SK-N-SH (cell line): ENCODE results near the gene MCTS1. TPM values are rescaled to one million over a fixed set of nuclear protein-coding genes. Genes with fewer than 3 reads are reported as not detected.

Experiments
- CTCF ChIA-PET: fragments of 300-600, 350-600 bp; formaldehyde crosslinking; extraction: SDS; loops from one replicate; lab custom pipeline; 2021; lab: Yijun Ruan, JAX
- POLR2A ChIA-PET: fragments of 350-600 bp; sonication (Branson Sonifier 250); formaldehyde crosslinking; extraction: SDS; loops from one replicate; lab custom pipeline; 2020; ENCODE audit warnings: antibody characterized with exemption, inconsistent platforms; lab: Yijun Ruan, JAX
- DNase-seq: peaks from one replicate; pipeline ENCODE4 v3.0.0; 2012
- H2AFZ ChIP-seq: fragments of 200-600 bp; sonication (generic); 2 replicates; pipeline ENCODE4 v1.8.1; 2016; ENCODE audit warnings: antibody characterized with exemption, mild to moderate bottlenecking, low read depth
- H3F3A ChIP-seq: fragments of 200-600 bp; sonication (generic); replicated peaks from 2 replicates; pipeline ENCODE3; 2016; ENCODE audit warnings: antibody characterized with exemption, mild to moderate bottlenecking; ENCODE audit not compliant: insufficient read depth
- H3K27ac ChIP-seq, 2 experiments: fragments of 200-500 bp in 1 of 2; fragments of 200-600 bp in 1 of 2; sonication (Bioruptor generic) in 1 of 2; sonication (generic), shearing (Covaris generic) in 1 of 2; 2 replicates each; pipeline versions ENCODE4 v1.5.1 to v1.6.1; 2014 to 2016; ENCODE audit warnings: low read depth in 2 of 2, inconsistent platforms in 1 of 2, low read length in 1 of 2, mild to moderate bottlenecking in 1 of 2, mixed read lengths in 1 of 2
- H3K27me3 ChIP-seq: fragments of 200-600 bp; sonication (generic), shearing (Covaris generic); 2 replicates; pipeline ENCODE4 v1.6.1; 2016; ENCODE audit warnings: mixed run types; ENCODE audit not compliant: insufficient read depth
- H3K36me3 ChIP-seq, 2 experiments: fragments of 200-500 bp in 1 of 2; fragments of 200-600 bp in 1 of 2; sonication (Bioruptor generic) in 1 of 2; sonication (generic) in 1 of 2; replicated peaks in 1 of 2; 2 replicates each; pipeline versions ENCODE3 to v1.5.1; 2014 to 2016; ENCODE audit warnings: low read length in 1 of 2, mild to moderate bottlenecking in 1 of 2; ENCODE audit not compliant: insufficient read depth in 2 of 2, control insufficient read depth in 1 of 2
- H3K4me1 ChIP-seq, 2 experiments: fragments of 200-500 bp in 1 of 2; fragments of 200-600 bp in 1 of 2; sonication (Bioruptor generic) in 1 of 2; sonication (generic), shearing (Covaris generic) in 1 of 2; 2 replicates each; pipeline versions ENCODE4 v1.5.1 to v1.6.1; 2014 to 2016; ENCODE audit warnings: low read depth in 1 of 2, low read length in 1 of 2, mixed run types in 1 of 2; ENCODE audit not compliant: insufficient read depth in 2 of 2, control insufficient read depth in 1 of 2
- H3K4me2 ChIP-seq: fragments of 200-600 bp; sonication (generic), shearing (Covaris generic); 2 replicates; pipeline ENCODE4 v1.6.1; 2017; ENCODE audit warnings: mixed run types
- H3K4me3 ChIP-seq, 2 experiments: fragments of 200-500 bp in 1 of 2; fragments of 200-600 bp in 1 of 2; sonication (Bioruptor generic) in 1 of 2; sonication (generic), shearing (Covaris generic) in 1 of 2; 2 replicates each; pipeline versions ENCODE4 v1.5.1 to v1.8.1; 2014 to 2016; ENCODE audit warnings: low read depth in 2 of 2, inconsistent platforms in 1 of 2, low read length in 1 of 2, mild to moderate bottlenecking in 1 of 2, mixed read lengths in 1 of 2, moderate library complexity in 1 of 2
- H3K79me2 ChIP-seq: fragments of 200-600 bp; sonication (generic); 2 replicates; pipeline ENCODE4 v1.8.1; 2017; ENCODE audit warnings: mild to moderate bottlenecking; ENCODE audit not compliant: insufficient read depth
- H3K9ac ChIP-seq: fragments of 200-600 bp; sonication (generic); 2 replicates; pipeline ENCODE4 v1.6.1; 2017; ENCODE audit warnings: mixed run types
- H3K9me2 ChIP-seq: fragments of 200-600 bp; sonication (generic); 2 replicates; pipeline ENCODE4 v1.6.1; 2017; ENCODE audit warnings: mixed run types
- H3K9me3 ChIP-seq: fragments of 200-600 bp; sonication (generic); 2 replicates; pipeline ENCODE4 v1.6.1; 2017; ENCODE audit warnings: mixed run types, mild to moderate bottlenecking, moderate library complexity
- H4K20me1 ChIP-seq: fragments of 200-600 bp; sonication (generic); 2 replicates; pipeline ENCODE4 v1.6.1; 2017; ENCODE audit warnings: mild to moderate bottlenecking, mixed run types; ENCODE audit not compliant: insufficient read depth
- EZH2phosphoT487 ChIP-seq: fragments of 200-600 bp; sonication (generic); IDR thresholded peaks from 2 replicates; pipeline ENCODE4 v1.6.1; 2017; ENCODE audit warnings: low read depth, mixed run types, mild to moderate bottlenecking, antibody characterized with exemption, moderate library complexity, borderline replicate concordance
- FOSL2 ChIP-seq: IDR thresholded peaks from 2 replicates; pipeline ENCODE4 v1.4.0; 2012; ENCODE audit warnings: low read depth, mild to moderate bottlenecking, moderate library complexity, borderline replicate concordance
- FOXM1 ChIP-seq: IDR thresholded peaks from 2 replicates; pipeline ENCODE4 v1.4.0; 2012; ENCODE audit warnings: low read depth, mild to moderate bottlenecking
- GABPA ChIP-seq: IDR thresholded peaks from 2 replicates; pipeline ENCODE4 v1.4.0; 2012; ENCODE audit warnings: low read depth, mild to moderate bottlenecking
- RAD21 ChIP-seq: IDR thresholded peaks from 2 replicates; pipeline ENCODE4 v1.6.1; 2012; ENCODE audit warnings: mild to moderate bottlenecking, low read length
- SIN3A ChIP-seq: IDR thresholded peaks from 2 replicates; pipeline ENCODE4 v1.6.1; 2012; ENCODE audit warnings: low read depth, mild to moderate bottlenecking, low read length, moderate library complexity, borderline replicate concordance
- SMC3 ChIP-seq: IDR thresholded peaks from 2 replicates; pipeline ENCODE4 v1.6.1; 2012; ENCODE audit warnings: low read depth, low read length, improper control_type of control experiment
- TAF1 ChIP-seq: IDR thresholded peaks from 2 replicates; pipeline ENCODE4 v1.6.1; 2012; ENCODE audit warnings: low read depth, mild to moderate bottlenecking, low read length, moderate library complexity, borderline replicate concordance
- TCF12 ChIP-seq: IDR thresholded peaks from 2 replicates; pipeline ENCODE4 v1.4.0; 2012
- TEAD4 ChIP-seq: IDR thresholded peaks from 2 replicates; pipeline ENCODE4 v1.4.0; 2012; ENCODE audit warnings: mild to moderate bottlenecking, borderline replicate concordance; ENCODE audit not compliant: insufficient read depth
- WGBS: methylation state at CpG from one replicate; pipeline ENCODE4 v1.1.6; 2017; ENCODE audit warnings: low lambda C conversion rate; 5-methylcytosine and 5-hydroxymethylcytosine counted together
- polyA plus RNA-seq, 3 experiments: library from polyadenylated mRNA; depleted of rRNA; stranded (reverse); fragments of >200 nt; gene quantifications; 2 replicates each; pipeline ENCODE4 v1.2.3, GENCODE V29; 2012
- TF ChIP-seq, protein P1 (sequence below): IDR thresholded peaks from 2 replicates; pipeline ENCODE4 v1.6.1; 2012; ENCODE audit warnings: mild to moderate bottlenecking, low read depth, low read length, moderate library complexity
- TF ChIP-seq, protein P2 (sequence below): fragments of 150-350 bp; IDR thresholded peaks from 2 replicates; pipeline ENCODE4 v1.6.1; 2016; ENCODE audit warnings: mild to moderate bottlenecking, low read depth, low read length
- TF ChIP-seq, protein P3 (sequence below): fragments of 150-350 bp; IDR thresholded peaks from 2 replicates; pipeline ENCODE4 v1.6.1; 2017; ENCODE audit warnings: antibody characterized with exemption, low read length, low read depth, borderline replicate concordance

The MCTS1 gene
- polyA plus RNA-seq, 1 of the 3 experiments (the other 2 are of a cell fraction), result 62.1 TPM

DNA sequence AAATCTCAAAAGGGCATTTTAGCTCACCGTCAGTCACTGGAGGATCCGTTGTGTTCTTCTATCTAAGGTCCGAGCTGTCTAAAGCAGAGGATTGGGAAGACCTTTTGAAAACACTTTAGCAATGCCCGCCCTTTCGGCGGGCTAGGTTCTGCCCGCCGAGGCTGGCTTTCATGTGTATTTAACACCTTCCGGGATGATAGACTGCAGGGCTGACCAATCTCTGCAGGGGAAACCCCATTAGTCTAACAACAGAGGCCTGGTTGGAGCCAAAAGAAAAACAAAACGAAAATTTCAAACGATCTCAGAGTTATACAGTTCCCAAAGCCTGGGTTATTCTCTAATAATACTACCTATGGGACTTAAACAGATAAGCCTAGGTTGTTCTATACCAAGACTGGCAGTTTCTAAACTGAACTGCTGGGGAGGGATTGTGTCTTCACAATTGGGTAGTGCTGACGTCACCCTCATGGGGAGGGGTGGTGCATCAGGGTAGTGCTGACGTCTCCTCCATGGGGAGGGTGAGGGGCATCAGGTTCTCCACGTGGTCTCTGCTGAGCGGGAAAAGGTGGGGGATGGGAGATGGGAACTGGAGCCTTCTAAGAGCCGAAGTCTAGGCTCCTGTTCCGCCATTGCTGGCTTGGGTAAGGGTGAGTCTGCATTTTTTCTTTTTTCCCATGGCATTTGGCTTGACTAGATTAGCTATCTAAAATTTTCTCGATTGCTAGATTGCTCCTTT lies 28.4 kb upstream of the MCTS1 start:
- H3K27ac ChIP-seq, result no peak overlapping the region
- no peaks in the 10 kb centered on the region for H3F3A ChIP-seq
- WGBS, result 54% methylated on average over 18 of the region's 18 CpGs
- H3K27me3 ChIP-seq, result no peaks in the 10 kb centered on the region; the same call in 1 of the 2 replicates
- DNase-seq, result no peak
- no peaks in the 10 kb centered on the region for H4K20me1 ChIP-seq
- H3K9me3 ChIP-seq, result no peaks in the 10 kb centered on the region
- H3K4me1 ChIP-seq, result no peaks in the 10 kb centered on the region
- no peaks in the 10 kb centered on the region for H3K36me3 ChIP-seq
- no peak overlapping the region for H3K4me2 ChIP-seq
- ChIA-PET POLR2A (no interaction called here), CTCF (interaction anchor here (1.5 kb wide), 1 partner anchor 14 kb away, joined by 4 read pairs; no protein-coding TSS in a partner anchor)
- no peak overlapping the region for H3K9ac ChIP-seq
- H2AFZ ChIP-seq, result no peak overlapping the region
- H3K9me2 ChIP-seq, result no peaks in the 10 kb centered on the region
- H3K4me3 ChIP-seq, result no peak overlapping the region
- no peaks in the 10 kb centered on the region for H3K79me2 ChIP-seq
- TF ChIP-seq GABPA, result no peak
- TF ChIP-seq EZH2phosphoT487, result no peak
- no peak for TF ChIP-seq SIN3A
- TF ChIP-seq TCF12, result no peak
- TF ChIP-seq, protein P1, sequence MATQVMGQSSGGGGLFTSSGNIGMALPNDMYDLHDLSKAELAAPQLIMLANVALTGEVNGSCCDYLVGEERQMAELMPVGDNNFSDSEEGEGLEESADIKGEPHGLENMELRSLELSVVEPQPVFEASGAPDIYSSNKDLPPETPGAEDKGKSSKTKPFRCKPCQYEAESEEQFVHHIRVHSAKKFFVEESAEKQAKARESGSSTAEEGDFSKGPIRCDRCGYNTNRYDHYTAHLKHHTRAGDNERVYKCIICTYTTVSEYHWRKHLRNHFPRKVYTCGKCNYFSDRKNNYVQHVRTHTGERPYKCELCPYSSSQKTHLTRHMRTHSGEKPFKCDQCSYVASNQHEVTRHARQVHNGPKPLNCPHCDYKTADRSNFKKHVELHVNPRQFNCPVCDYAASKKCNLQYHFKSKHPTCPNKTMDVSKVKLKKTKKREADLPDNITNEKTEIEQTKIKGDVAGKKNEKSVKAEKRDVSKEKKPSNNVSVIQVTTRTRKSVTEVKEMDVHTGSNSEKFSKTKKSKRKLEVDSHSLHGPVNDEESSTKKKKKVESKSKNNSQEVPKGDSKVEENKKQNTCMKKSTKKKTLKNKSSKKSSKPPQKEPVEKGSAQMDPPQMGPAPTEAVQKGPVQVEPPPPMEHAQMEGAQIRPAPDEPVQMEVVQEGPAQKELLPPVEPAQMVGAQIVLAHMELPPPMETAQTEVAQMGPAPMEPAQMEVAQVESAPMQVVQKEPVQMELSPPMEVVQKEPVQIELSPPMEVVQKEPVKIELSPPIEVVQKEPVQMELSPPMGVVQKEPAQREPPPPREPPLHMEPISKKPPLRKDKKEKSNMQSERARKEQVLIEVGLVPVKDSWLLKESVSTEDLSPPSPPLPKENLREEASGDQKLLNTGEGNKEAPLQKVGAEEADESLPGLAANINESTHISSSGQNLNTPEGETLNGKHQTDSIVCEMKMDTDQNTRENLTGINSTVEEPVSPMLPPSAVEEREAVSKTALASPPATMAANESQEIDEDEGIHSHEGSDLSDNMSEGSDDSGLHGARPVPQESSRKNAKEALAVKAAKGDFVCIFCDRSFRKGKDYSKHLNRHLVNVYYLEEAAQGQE, result no peak
- TF ChIP-seq RAD21, result no peak
- TF ChIP-seq SMC3, result no peak

DNA sequence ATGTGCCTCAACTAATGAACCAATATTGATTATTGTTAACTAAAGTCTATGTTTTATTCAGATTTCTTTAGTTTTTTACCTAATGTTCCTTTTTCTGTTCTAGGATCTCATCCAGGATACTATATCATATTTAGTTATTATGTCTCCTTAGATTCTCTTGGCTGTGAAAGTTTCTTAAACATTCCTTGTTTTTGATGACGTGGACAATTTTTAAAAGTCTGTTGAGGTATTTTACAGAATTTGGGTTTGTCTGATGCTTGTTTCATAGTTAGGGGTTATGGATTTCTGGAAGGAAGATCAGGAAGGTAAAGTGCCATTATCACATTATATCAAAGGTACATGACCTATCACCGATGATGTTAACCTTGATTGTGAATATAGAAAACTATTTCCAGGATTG lies 18.2 kb upstream of the MCTS1 start:
- Histone ChIP-seq H3K4me2 (no peak overlapping the region), H3K4me3 (no peak overlapping the region), H3K9me2 (no peaks in the 10 kb centered on the region), H3F3A (no peaks in the 10 kb centered on the region), H3K27me3 (peaks cover 4% of the 10 kb centered on the region; the same call in 1 of the 2 replicates), H3K4me1 (no peaks in the 10 kb centered on the region), H3K9ac (no peak overlapping the region), H4K20me1 (no peaks in the 10 kb centered on the region), H3K36me3 (no peaks in the 10 kb centered on the region), H3K27ac (no peak overlapping the region), H3K9me3 (no peaks in the 10 kb centered on the region), H2AFZ (no peak overlapping the region), H3K79me2 (no peaks in the 10 kb centered on the region)
- no peak for DNase-seq
- ChIA-PET POLR2A (no interaction called here), CTCF (no interaction called here)
- WGBS, result 52% methylated on average over 2 of the region's 2 CpGs
- TF ChIP-seq FOXM1 (no peak), FOSL2 (no peak), TAF1 (no peak), TEAD4 (no peak)
- TF ChIP-seq, protein P2, sequence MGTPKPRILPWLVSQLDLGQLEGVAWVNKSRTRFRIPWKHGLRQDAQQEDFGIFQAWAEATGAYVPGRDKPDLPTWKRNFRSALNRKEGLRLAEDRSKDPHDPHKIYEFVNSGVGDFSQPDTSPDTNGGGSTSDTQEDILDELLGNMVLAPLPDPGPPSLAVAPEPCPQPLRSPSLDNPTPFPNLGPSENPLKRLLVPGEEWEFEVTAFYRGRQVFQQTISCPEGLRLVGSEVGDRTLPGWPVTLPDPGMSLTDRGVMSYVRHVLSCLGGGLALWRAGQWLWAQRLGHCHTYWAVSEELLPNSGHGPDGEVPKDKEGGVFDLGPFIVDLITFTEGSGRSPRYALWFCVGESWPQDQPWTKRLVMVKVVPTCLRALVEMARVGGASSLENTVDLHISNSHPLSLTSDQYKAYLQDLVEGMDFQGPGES, result no peak
- TF ChIP-seq, protein P3, sequence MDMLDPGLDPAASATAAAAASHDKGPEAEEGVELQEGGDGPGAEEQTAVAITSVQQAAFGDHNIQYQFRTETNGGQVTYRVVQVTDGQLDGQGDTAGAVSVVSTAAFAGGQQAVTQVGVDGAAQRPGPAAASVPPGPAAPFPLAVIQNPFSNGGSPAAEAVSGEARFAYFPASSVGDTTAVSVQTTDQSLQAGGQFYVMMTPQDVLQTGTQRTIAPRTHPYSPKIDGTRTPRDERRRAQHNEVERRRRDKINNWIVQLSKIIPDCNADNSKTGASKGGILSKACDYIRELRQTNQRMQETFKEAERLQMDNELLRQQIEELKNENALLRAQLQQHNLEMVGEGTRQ, result no peak
